Glomerular visceral epithelial cell (primary cell): ENCODE results near the gene CACNG8.
"Not testable (repeated sequence)": the region's sequence is repeated elsewhere in the genome, so short reads cannot be mapped to it uniquely, and the experiment has no call there.

Experiments
- DNase-seq: peaks from one replicate; pipeline ENCODE4 v3.0.0-alpha.2; 2016; ENCODE audit errors: extremely low spot score

The CACNG8 gene

GRCh38 chr19:53962887-53963431 is at the start of gene CACNG8:
Gene CACNG8, plus strand, starts transcription at chr19:53962937.
- DNase-seq: no peak

GRCh38 chr19:53915000-53915399 is 47.7 kb upstream of the CACNG8 start:
- DNase-seq: no peak

- no peak for DNase-seq
Observed at GRCh38 chr19:53916004-53916403, 46.7 kb upstream of the CACNG8 start.

- no peak for DNase-seq
Observed at GRCh38 chr19:53917356-53917755, 45.4 kb upstream of the CACNG8 start.

DNA sequence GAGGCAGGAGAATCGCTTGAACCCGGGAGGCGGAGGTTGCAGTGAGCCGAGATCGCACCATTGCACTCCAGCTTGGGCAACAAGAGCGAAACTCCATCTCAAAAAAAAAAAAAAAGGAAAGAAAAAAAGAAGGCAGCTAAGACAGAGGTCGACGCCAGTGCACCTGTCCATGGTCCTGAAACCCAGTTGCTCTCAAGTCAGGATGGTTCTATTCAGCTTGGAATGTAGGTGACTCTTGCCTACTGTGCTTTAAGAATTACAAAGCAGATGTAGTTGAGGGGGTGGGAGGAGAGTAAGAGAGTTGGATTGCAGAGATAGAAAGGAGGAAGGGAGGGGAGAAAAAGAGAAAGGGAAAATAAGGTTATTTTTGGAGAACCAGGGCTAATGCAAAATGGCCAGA is 35.0 kb upstream of the CACNG8 start:
- DNase-seq: peak; percentile 61

DNA sequence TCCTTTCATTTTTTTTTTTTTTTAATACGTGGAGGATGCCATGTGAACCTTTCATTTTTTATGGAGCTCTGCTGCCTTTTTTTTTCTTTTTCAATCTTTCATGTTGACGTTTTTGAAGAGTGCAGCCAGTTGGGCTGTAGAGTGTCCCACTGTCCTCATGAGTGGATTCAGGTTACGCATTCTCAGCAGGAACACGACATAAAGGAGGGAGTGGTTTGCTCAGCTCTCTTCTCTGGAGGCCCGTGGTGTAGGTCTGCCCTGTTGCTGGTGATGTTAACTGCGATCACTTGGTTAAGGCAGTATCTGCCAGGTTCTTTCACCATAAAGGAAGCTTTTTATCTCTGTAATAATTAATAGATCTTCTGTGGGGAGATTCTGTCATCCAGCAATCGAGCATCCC is 26.7 kb upstream of the CACNG8 start:
- DNase-seq: no peak

DNA sequence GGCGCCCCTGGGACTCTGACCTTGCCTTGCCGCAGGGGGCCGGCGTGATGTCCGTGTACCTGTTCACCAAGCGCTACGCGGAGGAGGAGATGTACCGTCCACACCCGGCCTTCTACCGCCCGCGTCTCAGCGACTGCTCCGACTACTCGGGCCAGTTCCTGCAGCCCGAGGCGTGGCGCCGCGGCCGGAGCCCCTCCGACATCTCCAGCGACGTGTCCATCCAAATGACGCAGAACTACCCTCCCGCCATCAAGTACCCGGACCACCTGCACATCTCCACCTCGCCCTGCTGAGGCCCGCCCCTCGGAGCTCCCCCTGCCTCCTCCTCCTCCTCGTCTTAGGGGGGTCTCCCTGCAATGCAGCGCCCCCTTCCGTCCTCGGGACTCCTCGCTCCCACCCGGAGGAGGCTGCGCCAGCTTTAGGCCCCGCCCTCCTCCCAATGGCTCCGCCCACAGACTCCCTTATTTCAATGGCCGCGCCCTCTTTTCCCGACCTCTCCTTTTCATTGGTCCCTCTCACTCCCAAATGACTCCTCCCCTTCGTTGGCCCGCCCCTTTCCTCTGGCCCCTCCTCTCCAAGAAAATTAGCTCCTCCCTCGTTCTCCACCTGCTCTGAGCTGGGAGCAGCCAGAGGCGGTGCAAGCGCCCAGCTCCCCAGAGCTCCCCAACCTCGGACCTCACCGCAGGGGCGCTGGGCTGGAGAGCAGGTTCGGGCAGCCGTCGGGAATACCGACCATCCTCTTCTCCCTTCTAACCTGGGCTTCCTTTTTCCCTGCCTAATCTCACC is 20.5 kb upstream of the CACNG8 start:
- no peak for DNase-seq

DNA sequence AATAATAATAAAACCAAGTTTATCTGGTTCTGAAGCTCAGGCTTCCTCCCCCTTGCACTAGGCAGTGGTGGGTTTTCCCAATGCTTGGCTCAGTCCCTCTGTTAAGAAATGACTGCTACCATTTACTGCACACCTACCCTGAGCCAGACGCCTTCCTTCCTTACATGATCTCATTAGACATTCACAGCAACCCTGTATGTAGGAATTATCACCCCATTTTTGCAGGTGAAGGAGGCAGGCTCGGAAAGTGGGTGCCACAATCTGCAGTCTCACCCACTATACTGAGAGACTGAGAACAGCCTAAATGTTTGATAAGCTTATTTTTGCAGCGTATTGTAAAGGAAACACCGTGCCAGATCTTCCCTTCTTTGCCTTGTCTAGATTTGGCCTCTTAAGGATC is 18.3 kb upstream of the CACNG8 start:
- no peak for DNase-seq

DNA sequence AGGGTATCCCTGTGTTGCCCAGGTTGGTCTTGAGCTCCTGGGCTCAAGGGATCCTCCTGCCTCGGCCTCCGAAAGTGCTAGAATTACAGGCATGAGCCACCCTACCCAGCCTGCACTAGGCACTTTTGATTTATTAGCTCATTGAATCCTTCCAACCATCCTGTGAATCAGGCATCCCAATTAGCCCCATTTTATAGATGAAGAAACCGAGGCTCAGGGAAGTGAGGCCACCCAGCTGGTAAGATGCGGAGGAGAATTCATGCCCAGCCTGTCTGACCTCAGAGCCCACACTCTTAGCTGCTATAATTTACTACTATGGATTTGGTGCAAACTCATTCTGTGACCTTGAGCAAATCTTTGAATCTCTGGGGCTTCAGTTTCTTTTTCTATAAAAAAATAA is 17.8 kb upstream of the CACNG8 start:
- no peak for DNase-seq

GRCh38 chr19:53945441-53945840 is 17.3 kb upstream of the CACNG8 start:
- DNase-seq: no peak

DNA sequence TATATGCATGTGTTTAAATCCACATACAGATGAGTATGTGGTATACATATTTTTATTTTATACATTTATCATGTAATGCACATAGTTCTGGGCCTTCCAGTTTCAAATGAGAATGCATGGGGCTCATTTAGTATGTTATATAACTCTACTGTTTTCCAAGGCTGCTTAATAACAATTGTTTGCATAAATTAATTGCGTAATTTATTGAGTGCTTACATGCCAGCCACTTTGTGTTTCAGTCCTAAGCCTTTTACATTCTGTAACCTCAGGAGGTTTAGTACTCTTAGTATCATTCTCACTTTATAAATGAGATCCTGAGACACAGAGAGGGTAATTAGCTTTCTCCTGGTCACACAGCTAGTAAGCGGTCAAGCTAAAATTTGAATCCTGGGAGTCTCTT is 16.7 kb upstream of the CACNG8 start:
- DNase-seq: no peak

- no peak for DNase-seq
Observed at GRCh38 chr19:53947624-53948023, 15.1 kb upstream of the CACNG8 start.

- not testable (repeated sequence) for DNase-seq
Observed at GRCh38 chr19:53948611-53949010, 14.1 kb upstream of the CACNG8 start.

DNA sequence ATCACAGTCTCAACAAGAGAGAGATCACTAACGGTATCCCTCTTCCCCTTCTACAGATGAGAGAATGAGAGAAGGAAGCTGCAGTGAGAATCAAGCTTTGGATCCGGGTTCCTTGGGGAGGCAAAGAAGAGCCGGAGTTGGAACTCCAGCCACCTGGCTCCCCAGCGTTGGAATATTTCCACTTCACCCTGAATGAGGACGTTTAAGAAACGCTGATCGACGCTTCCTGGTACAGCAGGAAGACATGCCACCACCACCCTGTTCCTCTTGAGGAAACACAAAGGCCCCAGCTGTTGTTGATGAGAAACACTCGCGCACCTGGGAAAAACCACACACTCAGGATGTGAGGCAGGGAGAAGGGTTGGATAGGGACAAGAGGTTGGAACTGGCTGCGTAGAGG is 11.3 kb upstream of the CACNG8 start:
- DNase-seq: no peak

DNA sequence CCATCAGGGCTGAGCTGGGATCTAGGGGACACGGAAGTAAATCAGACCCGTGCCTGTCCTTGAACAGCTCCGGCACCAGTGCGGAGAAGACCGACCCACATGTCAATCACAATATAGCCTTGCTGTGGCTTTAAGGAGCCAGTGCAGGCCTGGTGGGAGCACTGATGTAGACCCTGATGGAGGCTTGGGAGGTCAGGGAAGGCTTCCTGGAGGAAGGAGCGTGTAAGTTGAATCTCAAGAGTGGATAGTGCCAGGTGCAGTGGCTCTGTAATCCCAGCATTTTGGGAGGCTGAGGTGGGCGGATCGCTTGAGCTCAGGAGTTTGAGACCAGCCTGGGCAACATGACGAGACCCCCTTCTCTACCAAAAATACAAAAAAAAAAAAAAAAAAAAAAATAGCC is 10.8 kb upstream of the CACNG8 start:
- no peak for DNase-seq

GRCh38 chr19:53953383-53953782 is 9.4 kb upstream of the CACNG8 start:
- no peak for DNase-seq

- no peak for DNase-seq
Observed at GRCh38 chr19:53957448-53958167, 5.1 kb upstream of the CACNG8 start.

- DNase-seq: no peak
Observed at GRCh38 chr19:53958168-53958571, 4.6 kb upstream of the CACNG8 start.

GRCh38 chr19:53958823-53959757 is 3.6 kb upstream of the CACNG8 start:
- no peak for DNase-seq

- DNase-seq: no peak
Observed at GRCh38 chr19:53960187-53960586, 2.5 kb upstream of the CACNG8 start.

DNA sequence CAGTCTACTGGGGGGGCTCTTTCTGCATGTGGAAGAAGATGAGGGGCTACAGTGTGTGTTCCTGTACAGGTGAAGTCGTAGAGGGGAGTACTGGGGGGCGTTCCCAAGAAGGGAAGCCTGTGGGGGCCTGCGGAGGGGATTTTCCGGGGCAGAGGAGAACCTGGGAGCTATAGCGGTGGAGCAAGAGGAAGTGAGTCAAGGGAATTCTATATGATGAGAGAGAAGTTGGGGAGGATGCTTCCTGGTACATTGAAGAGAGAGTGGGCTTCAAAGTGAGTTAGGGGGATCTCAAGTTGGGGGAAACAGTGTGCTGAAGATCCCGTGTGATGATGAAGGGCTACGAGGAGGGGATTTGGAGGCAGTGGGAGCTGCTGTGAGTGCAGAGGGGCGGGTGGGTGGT is 1.9 kb upstream of the CACNG8 start:
- no peak for DNase-seq
